ENCODE results near the gene SYNE2.
A peak's percentile ranks its signal among the peaks of the same experiment; 100 is the strongest.

Gene SYNE2

DNA sequence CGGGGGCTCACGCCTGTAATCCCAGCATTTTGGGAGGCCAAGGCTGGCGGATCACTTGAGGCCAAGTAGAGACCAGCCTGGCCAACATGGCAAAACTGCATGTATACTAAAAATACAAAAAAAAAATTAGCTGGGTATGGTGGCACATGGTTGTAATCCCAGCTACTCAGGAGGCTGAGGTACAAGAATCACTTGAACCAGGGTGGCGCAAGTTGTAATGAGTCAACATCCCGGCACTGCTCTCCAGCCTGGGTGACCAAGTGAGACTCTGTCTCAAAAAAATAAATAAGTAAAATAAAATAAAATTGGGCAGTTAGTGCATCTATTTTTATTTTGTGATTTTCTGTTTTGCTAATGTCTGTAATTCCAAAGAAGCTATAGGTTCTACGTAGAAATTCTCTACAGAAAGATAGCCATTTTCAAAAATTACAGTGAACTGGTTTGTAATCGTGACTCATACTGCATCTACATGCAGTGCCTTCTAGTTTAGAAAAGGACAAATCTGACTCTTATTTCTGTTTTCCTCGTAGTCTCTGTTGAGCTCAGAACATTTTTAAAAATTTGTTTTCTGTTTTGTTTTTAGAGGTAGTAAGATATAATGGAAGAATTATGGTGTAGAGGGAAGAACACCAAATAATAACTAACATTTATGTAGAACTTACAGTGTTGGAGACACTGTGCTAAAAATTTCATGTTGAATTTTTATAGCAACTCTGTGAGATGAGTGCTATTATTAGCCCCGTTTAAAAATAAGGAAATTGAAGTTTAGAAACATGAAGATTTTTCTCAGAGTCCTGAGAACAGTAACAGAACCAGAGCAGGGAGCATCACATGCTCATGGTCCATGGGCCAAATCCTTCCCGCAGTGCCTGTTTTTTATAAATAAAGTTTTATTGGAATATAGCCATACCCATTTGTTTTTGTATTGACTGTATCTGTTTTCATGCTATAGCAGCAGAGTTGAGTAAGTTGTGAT is 201.2 kb downstream of the SYNE2 start:
- TF ChIP-seq, protein P1, sequence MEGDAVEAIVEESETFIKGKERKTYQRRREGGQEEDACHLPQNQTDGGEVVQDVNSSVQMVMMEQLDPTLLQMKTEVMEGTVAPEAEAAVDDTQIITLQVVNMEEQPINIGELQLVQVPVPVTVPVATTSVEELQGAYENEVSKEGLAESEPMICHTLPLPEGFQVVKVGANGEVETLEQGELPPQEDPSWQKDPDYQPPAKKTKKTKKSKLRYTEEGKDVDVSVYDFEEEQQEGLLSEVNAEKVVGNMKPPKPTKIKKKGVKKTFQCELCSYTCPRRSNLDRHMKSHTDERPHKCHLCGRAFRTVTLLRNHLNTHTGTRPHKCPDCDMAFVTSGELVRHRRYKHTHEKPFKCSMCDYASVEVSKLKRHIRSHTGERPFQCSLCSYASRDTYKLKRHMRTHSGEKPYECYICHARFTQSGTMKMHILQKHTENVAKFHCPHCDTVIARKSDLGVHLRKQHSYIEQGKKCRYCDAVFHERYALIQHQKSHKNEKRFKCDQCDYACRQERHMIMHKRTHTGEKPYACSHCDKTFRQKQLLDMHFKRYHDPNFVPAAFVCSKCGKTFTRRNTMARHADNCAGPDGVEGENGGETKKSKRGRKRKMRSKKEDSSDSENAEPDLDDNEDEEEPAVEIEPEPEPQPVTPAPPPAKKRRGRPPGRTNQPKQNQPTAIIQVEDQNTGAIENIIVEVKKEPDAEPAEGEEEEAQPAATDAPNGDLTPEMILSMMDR (conservative IDR thresholded peaks at IDR 0.05), result no peak
- no peak overlapping the region for H3K27ac ChIP-seq

DNA sequence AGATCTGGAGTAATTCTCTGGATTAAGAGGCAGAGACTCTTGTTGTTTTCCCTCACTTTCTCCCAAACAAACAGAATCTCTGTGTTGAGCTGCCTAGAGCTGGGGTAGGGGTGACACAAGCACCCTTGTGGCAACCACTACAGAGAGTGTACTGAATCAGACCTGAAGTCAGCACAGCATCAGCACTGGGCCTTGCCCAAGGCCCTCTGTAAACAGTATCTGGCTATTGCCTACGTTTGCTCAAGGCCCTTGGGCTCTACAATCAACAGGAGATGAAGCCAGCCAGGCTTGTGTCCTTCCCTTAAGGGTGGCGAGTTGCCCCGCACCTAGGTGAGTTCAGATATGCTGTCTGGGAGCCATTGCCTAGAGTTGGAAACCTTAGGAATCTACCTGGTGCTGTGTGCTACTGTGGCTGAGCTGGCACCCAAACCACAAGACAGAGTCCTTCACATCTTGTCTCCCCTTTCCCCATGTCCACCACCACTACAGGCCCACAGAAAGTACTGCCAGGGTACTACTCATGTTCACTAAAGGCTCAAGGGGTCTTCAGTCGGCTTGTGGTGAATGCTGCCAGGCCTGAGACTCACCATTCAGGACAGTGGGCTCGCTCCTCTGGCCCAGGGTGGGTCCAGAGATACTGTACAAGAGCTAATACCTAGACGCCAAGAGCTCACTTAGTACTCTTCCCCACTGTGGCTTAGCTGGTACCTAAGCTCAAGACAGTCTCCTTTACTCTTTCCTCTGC is 206.8 kb downstream of the SYNE2 start:
- TF ChIP-seq, protein P1 (conservative IDR thresholded peaks at IDR 0.05), result no peak
- no peak overlapping the region for H3K27ac ChIP-seq

DNA sequence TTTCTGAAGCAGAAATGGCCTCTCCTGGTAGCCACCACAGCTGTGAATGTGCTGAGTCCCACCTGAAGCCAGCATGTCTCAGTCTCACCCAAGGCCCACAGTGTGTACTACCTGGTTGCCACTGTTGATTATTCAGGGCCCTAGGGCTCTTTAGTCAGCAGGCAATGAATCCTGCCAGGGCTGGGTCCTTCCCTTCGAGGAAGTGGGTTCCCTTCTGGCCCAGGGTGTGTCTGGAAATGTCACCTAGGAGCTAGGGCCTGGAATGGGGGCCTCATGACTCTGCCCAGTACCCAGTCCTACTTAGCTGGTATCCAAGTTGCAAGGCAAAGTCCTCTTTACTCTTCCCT is 207.4 kb downstream of the SYNE2 start:
- H3K27ac ChIP-seq, result no peak overlapping the region
- TF ChIP-seq, protein P1 (conservative IDR thresholded peaks at IDR 0.05), result no peak

DNA sequence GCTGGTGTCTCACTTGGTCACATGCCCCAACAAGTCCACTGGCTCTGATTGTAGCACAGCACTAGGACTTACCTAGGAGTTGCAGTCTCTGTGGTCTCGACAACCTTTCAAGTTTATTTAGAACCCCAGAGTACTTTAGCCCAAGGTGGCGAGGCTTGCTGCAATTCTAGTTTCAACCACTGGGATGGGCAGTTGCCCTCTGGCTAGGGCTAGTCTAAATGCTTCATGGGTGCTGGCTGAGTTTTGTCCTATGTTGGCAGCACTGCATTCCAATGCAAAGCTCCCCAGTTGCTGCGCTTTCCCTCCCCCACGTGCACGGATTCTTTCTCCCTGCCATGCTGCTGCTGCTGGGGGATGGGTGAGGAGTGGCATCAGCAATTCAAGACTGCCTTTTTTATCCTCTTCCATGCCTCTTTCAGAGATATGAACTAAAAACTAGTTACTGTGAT is 207.9 kb downstream of the SYNE2 start:
- TF ChIP-seq, protein P1 (conservative IDR thresholded peaks at IDR 0.05), result peak; percentile 37; the same call in 1 of the 2 replicates
- no peak overlapping the region for H3K27ac ChIP-seq

DNA sequence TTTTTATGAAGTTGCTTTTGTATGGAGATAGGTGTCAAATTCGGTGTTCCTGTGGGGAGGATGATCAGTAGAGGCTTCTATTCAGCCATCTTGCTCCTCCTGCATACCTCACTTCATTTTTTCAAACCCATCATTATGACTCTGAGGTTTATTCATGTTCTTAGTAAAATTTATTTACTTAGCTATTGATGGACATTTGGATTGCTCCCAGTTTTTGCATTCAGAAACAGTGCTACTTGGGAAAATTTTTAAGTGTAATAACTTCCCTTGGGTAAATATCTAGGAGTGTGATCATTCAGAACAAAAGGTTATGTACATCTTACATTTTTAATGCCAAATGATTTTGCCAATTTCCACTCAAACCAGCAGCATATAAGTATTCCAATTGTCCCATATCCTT is 208.3 kb downstream of the SYNE2 start:
- H3K27ac ChIP-seq, result no peak overlapping the region
- TF ChIP-seq, protein P1 (conservative IDR thresholded peaks at IDR 0.05), result no peak

DNA sequence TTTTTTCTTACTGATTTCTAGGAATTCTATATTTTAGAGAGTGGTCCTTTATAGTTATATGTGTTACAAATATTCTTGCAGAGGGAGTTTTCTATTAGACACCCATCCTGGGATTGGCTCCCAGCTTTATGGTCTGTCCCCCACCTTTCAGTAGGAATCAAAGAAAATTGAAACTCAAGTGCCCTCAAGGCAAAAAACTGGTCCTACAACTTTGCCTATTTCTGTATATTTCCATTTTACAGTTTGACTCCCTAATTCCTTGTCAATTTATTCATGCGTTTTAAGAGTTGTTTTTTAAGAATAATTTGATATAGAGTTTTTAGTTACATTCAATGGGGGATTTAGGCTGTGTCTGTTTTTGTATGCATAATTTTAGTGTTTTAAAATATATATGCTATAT is 208.9 kb downstream of the SYNE2 start:
- TF ChIP-seq, protein P1 (conservative IDR thresholded peaks at IDR 0.05), result no peak
- H3K27ac ChIP-seq, result no peak overlapping the region

DNA sequence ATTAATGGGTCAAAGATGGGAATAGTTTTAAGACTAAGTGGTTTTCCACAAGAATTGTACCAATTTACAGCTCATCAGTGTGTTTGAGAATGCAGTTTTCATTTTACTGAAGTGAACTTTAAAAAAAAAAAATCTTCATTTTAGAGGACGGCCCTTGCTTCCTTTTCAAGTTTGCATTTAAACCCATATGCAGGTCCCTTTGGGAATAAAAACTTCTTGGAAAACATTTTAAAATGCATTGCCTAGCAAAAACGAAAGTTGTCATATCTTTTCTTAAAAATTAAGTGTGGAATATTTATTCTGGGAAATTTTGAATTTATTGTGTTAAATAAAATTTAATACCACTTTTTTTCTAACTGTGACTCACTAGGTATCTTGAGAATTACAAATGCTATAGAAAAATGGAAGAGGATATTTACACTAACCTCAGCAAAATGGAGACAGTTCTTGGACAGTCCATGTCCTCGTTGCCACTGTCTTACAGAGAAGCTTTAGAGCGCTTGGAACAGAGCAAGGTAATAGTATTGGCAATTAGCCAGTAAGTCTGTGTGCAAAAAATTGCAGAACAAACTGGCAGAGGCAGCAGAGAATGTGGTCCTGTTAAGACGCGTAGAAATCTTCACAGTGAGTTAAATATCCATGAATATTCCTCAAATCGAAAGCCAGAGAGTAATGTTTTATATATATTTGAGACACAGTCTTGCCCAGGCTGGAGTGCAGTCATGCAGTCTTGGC is 209.7 kb downstream of the SYNE2 start:
- TF ChIP-seq, protein P1 (conservative IDR thresholded peaks at IDR 0.05), result no peak
- no peak overlapping the region for H3K27ac ChIP-seq
